GM21526 (cell line): ENCODE measurements around the gene LCAT.
A peak's percentile ranks its signal among the peaks of the same experiment; 100 is the strongest.

Experiments used
- ATAC-seq: cut with Tn5 transposase; IDR thresholded peaks from one replicate; pipeline ENCODE4 v1.9.1; 2021; ENCODE audit warnings: moderate library complexity; ENCODE audit not compliant: unreplicated experiment, low FRiP score

The LCAT gene

GRCh38 chr16:67969254-67970039 is 25.5 kb upstream of the LCAT start:
- ATAC-seq, result no peak

- peak; percentile 67 for ATAC-seq
These were observed 24.7 kb upstream of the LCAT start, which contains the start of gene SLC12A4 for GRCh38 chr16:67968400-67969253. Gene SLC12A4 (minus strand): TSS chr16:67968637. CDS start chr16:67968553, 84 bp downstream.

GRCh38 chr16:67967958-67968399 is 24.1 kb upstream of the LCAT start:
- peak; percentile 16 for ATAC-seq

DNA sequence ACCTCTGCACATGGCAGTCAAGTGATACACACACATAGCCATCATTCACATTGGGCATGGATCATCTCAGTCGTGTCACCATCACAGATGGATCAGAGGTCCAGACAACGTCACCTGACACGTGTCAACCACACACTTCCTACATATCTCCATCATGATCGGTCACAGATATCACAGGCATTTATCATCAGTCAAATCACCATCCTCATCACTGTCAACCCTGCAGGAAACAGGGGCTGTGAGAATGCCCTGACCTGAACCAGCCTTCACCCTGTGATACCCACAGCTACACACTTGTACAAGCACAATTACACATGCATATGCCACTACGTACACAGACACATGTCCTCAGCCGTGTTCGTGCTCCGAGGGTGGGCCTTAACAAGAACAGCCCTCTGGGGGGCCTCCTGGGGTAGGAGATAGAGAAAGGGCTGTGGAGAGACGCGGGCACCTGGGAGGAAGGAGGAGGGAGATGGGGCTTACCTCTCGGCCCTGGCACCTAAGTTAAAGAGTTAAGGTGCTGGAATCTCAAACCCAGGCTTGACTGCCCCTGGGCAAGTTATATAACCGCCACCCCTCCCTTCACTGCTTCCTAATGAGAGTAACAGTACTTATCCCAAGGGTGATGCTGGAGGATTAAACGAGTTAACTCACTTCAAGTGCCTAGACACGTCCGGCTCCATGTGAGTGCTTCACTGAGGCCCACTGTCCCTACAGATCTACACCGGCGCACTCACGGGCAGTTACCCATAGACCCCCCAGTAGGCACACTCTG is 23.4 kb upstream of the LCAT start:
- no peak for ATAC-seq

GRCh38 chr16:67966549-67967182 is 22.7 kb upstream of the LCAT start:
- ATAC-seq, result no peak

DNA sequence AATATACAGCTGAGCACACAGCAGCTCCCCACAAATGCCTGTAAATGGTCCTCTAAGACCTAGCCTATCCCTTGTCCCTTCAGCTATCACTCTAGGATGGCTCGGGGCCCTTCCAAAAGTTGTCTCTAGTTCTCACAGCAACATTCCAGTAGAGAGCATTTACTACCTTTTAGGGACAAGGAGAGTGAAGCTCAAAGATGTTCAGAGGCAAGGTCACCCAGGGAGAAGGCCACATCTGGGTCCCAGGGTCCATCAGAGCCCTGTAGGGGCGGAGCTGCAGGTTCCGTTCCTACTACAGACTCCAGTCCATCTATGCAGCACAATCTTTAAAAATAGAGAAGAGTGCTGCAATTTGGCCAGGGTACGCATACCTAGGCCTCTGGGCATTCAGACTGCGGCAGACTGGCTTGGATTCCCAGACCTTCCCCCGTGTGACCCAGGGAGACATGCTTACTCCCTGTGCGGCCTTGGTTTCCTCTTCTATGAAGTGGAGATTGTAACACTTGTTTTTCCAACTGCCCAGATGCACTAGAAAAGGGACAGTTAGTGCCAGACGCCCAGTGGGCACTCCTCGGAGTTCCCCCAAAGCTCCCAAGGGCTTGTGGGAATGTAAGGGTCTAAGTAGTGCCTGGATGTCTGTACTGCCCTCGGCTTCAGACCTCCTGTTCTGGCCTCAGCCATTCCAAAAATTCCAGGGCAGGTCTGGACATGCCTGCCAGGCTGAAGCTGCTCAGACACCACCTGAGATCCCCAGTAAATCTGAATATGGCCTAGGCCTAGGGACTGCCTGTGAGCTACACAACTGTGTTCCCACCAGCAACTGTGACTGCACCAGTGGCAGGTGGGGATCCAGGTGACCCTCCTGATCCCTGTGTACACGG is 22.0 kb upstream of the LCAT start:
- no peak for ATAC-seq

DNA sequence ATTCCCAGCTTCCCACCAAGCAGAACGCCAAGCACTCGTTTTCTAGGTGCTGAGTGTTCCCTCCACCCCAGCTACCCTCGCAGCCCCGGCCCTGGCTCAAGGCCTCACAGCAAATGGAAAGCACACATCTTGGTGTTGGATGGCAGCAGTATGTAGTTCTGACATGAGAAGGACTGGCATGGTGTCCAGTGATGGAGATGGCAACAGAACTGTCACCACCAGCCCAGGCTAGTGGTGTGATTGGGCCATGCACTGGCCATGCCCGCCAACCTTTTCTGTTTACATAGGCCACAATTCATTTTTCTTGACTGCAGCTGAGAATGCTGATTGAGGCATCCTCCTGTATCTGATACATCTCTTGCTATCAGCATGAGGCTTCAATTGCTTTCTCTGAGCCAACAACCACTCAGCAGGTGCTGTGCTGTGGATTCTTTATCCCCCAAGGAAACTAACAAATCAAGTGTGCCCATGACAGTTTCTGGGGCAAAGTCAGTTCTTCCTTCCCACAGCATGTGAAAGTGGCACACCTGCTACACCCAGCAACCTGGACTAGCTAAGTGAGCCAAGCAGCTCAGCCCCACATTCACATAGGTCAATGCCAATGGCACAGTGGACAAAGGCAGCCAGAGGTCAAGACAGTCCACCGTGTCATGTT is 20.7 kb upstream of the LCAT start:
- ATAC-seq, result no peak

- ATAC-seq, result no peak
These were observed 19.9 kb upstream of the LCAT start for GRCh38 chr16:67963662-67964321.

DNA sequence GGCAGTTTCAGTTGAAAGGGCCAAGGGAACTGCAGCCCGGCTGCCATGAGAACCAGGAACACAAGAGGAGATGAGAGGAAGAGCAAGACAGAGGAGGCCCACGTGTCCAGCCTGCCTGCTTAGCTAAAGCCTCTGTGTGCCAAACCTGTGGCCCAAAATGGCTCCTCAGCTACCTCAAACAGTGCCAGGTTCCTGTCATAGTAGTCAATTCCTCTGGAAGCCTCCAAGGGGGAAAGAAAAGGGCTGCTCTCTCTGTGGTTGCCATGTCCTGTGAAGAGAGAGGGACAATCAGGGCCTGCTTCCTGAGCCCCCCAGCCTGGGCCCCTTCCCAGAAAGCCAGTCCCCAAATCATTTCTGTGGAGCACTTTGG is 19.4 kb upstream of the LCAT start:
- no peak for ATAC-seq

- ATAC-seq, result no peak
These were observed 18.2 kb upstream of the LCAT start for GRCh38 chr16:67962135-67962534.

- no peak for ATAC-seq
These were observed 17.6 kb upstream of the LCAT start for GRCh38 chr16:67961551-67961957.

DNA sequence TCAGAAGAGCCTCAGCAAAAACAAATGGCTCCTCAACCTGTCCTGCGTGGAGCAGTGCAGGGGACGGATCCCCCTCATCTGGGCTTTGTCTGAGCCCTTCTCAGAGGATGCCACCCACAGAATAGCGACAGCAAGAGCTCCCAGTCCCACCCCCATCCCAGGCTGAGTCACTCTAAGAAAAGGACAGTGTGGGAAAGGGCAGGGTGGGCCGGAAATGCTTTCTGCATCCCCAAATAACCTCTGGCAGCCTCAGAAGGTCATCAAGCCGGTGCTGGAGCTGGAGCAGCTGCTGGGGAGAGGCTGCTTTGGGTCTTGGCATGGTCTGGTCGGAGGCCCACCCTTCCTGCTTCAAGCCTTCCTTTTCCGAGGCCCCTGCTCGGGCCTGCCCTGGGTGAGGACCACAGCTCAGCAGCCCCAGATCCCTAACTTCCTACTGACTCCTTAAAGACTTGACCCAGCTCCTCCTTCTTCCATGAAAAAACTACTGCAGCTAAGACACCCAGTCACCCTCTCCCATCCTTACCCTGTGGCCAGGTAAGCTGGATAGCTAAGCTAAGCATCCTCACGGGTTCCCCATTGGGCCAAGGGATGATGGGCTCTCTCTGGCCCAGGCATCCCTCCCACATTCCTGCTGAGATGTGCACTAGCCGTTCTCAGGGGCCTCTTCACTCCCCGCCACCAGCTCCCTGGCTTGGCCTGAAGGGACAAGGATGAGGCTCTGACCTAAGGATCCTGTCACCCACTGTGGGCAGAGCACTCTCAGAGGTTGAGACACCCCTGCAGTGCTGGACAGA is 15.8 kb upstream of the LCAT start:
- ATAC-seq, result no peak

DNA sequence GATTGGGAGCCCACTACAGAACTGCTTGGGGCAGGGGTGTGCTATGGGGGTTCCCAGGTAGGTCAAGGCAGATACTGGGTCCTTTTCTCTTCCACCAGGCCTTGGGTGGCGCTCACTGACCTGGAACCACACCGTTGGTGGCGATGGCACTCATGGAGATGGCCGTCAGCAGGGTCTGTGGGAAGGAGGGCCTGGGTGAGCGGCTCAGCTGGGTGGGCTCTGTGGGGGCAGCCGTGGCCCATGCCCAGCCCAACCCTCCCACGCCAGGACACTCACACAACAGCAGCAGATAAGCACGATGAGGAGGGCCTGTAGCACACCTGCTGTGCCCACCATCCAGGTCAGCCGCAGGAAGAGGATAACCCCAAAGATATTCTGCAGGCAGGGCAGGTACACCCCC is 13.7 kb upstream of the LCAT start:
- ATAC-seq, result no peak

DNA sequence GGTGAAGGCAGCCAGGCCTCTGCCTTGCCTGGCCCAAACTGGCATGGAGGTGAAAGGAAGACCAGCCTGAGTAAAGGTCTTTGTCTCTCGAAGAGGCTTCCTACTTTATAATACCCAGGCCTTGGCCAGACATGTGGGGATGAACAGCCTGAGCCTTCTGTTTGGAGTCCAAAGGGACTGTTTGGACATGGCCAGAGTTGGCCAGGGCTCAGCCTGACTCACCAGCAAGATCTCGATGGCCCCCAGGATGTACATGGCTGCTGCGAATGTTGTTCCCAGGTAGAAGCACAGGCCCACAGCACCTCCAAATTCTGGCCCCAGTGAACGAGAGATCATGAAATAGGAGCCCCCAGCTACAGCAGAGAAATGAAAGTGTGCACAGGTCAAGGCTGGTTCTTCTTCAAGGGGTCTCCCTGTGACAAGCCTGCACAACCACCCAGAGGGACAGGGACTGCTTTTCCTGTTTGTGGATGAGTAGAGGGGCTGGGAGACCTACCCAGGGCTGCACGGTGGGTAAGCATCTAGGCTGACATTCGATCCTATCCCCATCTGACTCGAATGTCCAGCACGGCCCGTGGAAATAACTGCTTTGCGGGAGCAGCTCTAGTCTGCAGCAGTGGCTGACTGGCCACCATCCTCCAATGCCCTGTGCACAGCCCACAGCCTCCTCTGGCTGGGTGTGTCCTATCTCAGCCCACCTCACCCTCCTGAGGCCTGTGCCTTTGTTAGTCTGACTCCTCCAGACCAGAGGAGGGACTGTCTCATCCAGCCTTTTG is 10.7 kb upstream of the LCAT start:
- no peak for ATAC-seq

DNA sequence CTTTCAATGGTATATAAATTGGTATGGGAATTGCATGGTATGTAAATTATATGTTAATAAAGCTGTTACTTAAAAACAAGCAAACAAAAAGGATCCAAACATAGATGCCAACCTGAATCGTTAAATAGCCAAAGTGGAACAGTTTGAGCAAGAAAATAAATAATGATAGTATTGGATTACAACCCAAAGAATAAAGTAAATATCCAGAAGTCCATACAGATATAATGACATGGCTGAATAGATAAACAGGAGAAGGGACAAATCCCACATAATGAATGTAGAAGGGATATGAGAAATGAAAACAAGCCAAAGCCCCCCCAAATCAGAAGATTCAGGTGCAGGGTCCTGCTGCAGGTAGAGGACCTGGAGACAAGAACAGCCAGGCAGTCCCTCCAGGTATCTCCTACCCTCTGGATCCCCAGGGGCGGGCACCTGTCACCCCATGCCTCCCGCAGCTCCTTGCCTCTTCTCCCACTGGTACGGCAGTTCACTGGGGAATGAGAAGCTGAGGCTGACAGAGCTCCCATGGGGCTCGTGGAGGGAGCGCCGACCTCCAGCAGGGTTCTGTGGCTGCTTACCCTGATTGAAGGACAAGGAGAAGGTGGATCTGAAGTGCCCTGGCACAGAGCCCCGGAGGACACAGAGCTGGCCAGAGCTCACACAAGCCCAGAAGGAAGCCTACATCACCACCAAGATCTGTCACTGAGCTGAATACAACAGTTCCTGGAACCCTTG is 9.9 kb upstream of the LCAT start:
- no peak for ATAC-seq

DNA sequence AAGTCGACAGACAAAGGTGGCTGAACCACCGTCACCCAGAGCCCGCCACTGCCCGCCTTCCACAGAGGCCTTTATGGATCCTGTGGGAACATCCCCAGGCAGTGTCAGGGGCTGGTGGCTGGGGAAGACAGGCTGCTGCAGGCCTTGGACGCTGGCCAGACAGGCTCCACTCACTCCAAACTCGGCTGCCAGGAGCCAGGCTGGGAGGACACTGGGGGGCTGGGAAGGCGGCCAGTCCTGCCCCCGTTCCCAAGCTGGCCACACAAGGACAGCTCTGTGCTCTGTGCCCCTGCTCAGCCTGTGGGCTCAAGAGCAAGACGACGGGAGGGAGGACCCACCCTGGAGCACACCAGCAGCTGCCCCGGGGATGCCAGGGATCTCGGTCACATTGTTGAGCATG is 7.6 kb upstream of the LCAT start:
- no peak for ATAC-seq
